Measurements from ENCODE around the gene FGF12.

Gene FGF12

DNA sequence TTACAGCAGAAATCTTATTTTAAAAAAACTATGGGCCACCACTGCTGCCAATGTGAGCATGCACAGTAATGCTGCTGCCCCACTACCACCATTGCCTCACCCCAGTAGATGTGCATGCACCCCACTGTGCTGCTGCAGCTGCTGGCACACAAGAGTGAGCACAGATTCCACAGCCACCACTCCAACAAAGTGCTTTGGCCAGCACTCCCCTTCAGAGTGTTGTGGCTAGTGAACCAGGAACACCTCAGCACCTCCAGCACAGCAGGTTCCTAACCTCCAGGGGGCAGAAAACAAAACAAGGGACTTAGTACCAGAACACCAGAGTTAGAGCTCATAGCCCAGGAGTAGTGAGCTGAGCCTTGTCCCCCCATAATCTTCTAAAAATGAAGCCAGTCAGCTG, 636.8 kb downstream of the FGF12 start:
- peak overlapping the region; percentile 59 for H3K27ac ChIP-seq (ENCODE audit: poor library complexity, severe bottlenecking)
- no peak; the same call in 2 of the 3 replicates for ATAC-seq (ENCODE audit: low read depth)
- TF ChIP-seq, protein P1, sequence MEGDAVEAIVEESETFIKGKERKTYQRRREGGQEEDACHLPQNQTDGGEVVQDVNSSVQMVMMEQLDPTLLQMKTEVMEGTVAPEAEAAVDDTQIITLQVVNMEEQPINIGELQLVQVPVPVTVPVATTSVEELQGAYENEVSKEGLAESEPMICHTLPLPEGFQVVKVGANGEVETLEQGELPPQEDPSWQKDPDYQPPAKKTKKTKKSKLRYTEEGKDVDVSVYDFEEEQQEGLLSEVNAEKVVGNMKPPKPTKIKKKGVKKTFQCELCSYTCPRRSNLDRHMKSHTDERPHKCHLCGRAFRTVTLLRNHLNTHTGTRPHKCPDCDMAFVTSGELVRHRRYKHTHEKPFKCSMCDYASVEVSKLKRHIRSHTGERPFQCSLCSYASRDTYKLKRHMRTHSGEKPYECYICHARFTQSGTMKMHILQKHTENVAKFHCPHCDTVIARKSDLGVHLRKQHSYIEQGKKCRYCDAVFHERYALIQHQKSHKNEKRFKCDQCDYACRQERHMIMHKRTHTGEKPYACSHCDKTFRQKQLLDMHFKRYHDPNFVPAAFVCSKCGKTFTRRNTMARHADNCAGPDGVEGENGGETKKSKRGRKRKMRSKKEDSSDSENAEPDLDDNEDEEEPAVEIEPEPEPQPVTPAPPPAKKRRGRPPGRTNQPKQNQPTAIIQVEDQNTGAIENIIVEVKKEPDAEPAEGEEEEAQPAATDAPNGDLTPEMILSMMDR (IDR thresholded peaks at IDR 0.05; ENCODE audit: poor library complexity, severe bottlenecking): no peak
- no peaks in the 10 kb centered on the region for H3K36me3 ChIP-seq (ENCODE audit: low read depth)
- H3K9me3 ChIP-seq (ENCODE audit: severe bottlenecking): no peaks in the 10 kb centered on the region
- H3K4me3 ChIP-seq (ENCODE audit: severe bottlenecking): no peak overlapping the region
- DNase-seq (ENCODE audit: low spot score): no peak
- H3K4me1 ChIP-seq (ENCODE audit: insufficient read depth, poor library complexity, severe bottlenecking): peaks cover 16% of the 10 kb centered on the region
- no peaks in the 10 kb centered on the region for H3K27me3 ChIP-seq (ENCODE audit: insufficient read depth, poor library complexity, severe bottlenecking)
